A549 (cell line): Measurements from ENCODE around the gene THRA.

Experiments used
- CBX8 ChIP-seq: fragments of 200-600 bp; sonication (generic); IDR thresholded peaks from 2 replicates; pipeline ENCODE4 v1.6.1; 2016
- CTCF ChIP-seq: fragments of >200 bp; sonication (Bioruptor Twin); formaldehyde crosslinking; IDR thresholded peaks from 3 replicates; pipeline ENCODE4 v1.5.1; 2016
- PBX3 ChIP-seq: IDR thresholded peaks from 2 replicates; pipeline ENCODE4 v1.6.1; 2012

- TF ChIP-seq CBX8 (no peak), CTCF (no peak), PBX3 (no peak)
These were observed 52.3 kb downstream of the THRA start for GRCh38 chr17:40115101-40115436.
